ENCODE results near the gene P3R3URF. TPM values are rescaled to one million over a fixed set of nuclear protein-coding genes. Genes with fewer than 3 reads are reported as not detected.

P3R3URF gene
- total RNA-seq, 1 donor from 2014 or later: not detected

- DNase-seq: no peak
- H3K4me1 Mint-ChIP-seq: peaks cover 2% of the 10 kb centered on the region
- CTCF ChIA-PET: no interaction called here
- POLR2A ChIA-PET: no interaction called here
- TF ChIP-seq CTCF (IDR thresholded peaks at IDR 0.05): no peak
- no peak overlapping the region for H3K4me3 Mint-ChIP-seq
- H3K27me3 Mint-ChIP-seq: peaks cover 8% of the 10 kb centered on the region
- H3K36me3 Mint-ChIP-seq (ENCODE audit: low read depth): no peaks in the 10 kb centered on the region
- no peak overlapping the region for H3K27ac Mint-ChIP-seq
- intact Hi-C loops (cut with micrococcal nuclease): no loop called here
- no peaks in the 10 kb centered on the region for H3K9me3 Mint-ChIP-seq
- ATAC-seq (ENCODE audit: low read depth): no peak
Measured at GRCh38 chr1:46220808-46221207, 44.5 kb upstream of the P3R3URF start.

GRCh38 chr1:46219551-46220520, 43.5 kb upstream of the P3R3URF start:
- ChIA-PET POLR2A (no interaction called here), CTCF (no interaction called here)

GRCh38 chr1:46218443-46218842, 42.2 kb upstream of the P3R3URF start:
- TF ChIP-seq CTCF (IDR thresholded peaks at IDR 0.05): no peak
- ChIA-PET POLR2A (interaction anchor here (0.6 to 1.2 kb wide), 2 partner anchors 29 to 89 kb away, joined by 3 to 4 read pairs; partner anchors contain the start of gene RAD54L), CTCF (no interaction called here)
- intact Hi-C loops (cut with micrococcal nuclease): no loop called here
- no peaks in the 10 kb centered on the region for H3K9me3 Mint-ChIP-seq
- ATAC-seq (ENCODE audit: low read depth): no peak
- no peaks in the 10 kb centered on the region for H3K36me3 Mint-ChIP-seq (ENCODE audit: low read depth)
- H3K4me3 Mint-ChIP-seq: no peak overlapping the region
- no peak overlapping the region for H3K27ac Mint-ChIP-seq
- H3K27me3 Mint-ChIP-seq: peaks cover 8% of the 10 kb centered on the region
- no peak for DNase-seq
- no peaks in the 10 kb centered on the region for H3K4me1 Mint-ChIP-seq

More at GRCh38 chr1:46219551-46220520, 43.5 kb upstream of the P3R3URF start:
- ATAC-seq (ENCODE audit: low read depth) (no peak), DNase-seq (no peak)
- Mint-ChIP-seq H3K36me3 (ENCODE audit: low read depth) (no peaks in the 10 kb centered on the region), H3K27me3 (peaks cover 8% of the 10 kb centered on the region), H3K4me1 (peaks cover 2% of the 10 kb centered on the region), H3K9me3 (no peaks in the 10 kb centered on the region), H3K4me3 (no peak overlapping the region), H3K27ac (no peak overlapping the region)
- intact Hi-C loops (cut with micrococcal nuclease): no loop called here
- no peak for TF ChIP-seq CTCF (IDR thresholded peaks at IDR 0.05)

- Mint-ChIP-seq H3K27me3 (peaks cover 4% of the 10 kb centered on the region), H3K4me1 (no peaks in the 10 kb centered on the region), H3K9me3 (no peaks in the 10 kb centered on the region), H3K27ac (no peak overlapping the region), H3K36me3 (ENCODE audit: low read depth) (no peaks in the 10 kb centered on the region), H3K4me3 (no peak overlapping the region)
- DNase-seq (no peak), ATAC-seq (ENCODE audit: low read depth) (no peak)
- intact Hi-C loops (cut with micrococcal nuclease): no loop called here
- no peak for TF ChIP-seq CTCF (IDR thresholded peaks at IDR 0.05)
- ChIA-PET POLR2A (no interaction called here), CTCF (no interaction called here)
Measured at GRCh38 chr1:46215504-46215903, 39.2 kb upstream of the P3R3URF start.

GRCh38 chr1:46211051-46211450, 34.8 kb upstream of the P3R3URF start:
- Mint-ChIP-seq H3K27ac (no peak overlapping the region), H3K4me3 (no peak overlapping the region), H3K27me3 (no peaks in the 10 kb centered on the region), H3K4me1 (no peaks in the 10 kb centered on the region), H3K36me3 (ENCODE audit: low read depth) (no peaks in the 10 kb centered on the region), H3K9me3 (no peaks in the 10 kb centered on the region)
- DNase-seq (no peak), ATAC-seq (ENCODE audit: low read depth) (no peak)
- no peak for TF ChIP-seq CTCF (IDR thresholded peaks at IDR 0.05)
- POLR2A ChIA-PET: no interaction called here
- intact Hi-C loops (cut with micrococcal nuclease): no loop called here
- CTCF ChIA-PET: no interaction called here

Measured in activated B cell treated with CpG ODN at 0.5 μM for 24 hours (primary cell).